Activated T-helper 2 cell treated with anti-CD3 and anti-CD28 coated beads, Interferon-gamma antibody, Interleukin-2, Interleukin-4, amounts not matched to agents 10 μg/mL and 5 μg/mL and 100 μg/mL, durations not matched to agents 14 hours and 24 hours and 36 hours (primary cell): Measurements from ENCODE around the gene MYOCOS. TPM values are rescaled to one million over a fixed set of nuclear protein-coding genes. Genes with fewer than 3 reads are reported as not detected.
"Not testable (repeated sequence)": the region's sequence is repeated elsewhere in the genome, so short reads cannot be mapped to it uniquely, and the experiment has no call there.

Experiments
- DNase-seq: peaks from one replicate; pipeline ENCODE4 v3.0.0; 2021; ENCODE audit warnings: low spot score
- H3K27ac Mint-ChIP-seq: one replicate; pipeline ENCODE4 v1.8.0; 2021; ENCODE audit warnings: mixed read lengths
- H3K27me3 Mint-ChIP-seq: one replicate; pipeline ENCODE4 v1.8.0; 2021; ENCODE audit warnings: low read depth, mixed read lengths
- H3K36me3 Mint-ChIP-seq: one replicate; pipeline ENCODE4 v1.8.0; 2021; ENCODE audit warnings: low read depth, mixed read lengths
- H3K4me1 Mint-ChIP-seq: one replicate; pipeline ENCODE4 v1.8.0; 2021; ENCODE audit warnings: low read depth, mixed read lengths
- H3K4me3 Mint-ChIP-seq: one replicate; pipeline ENCODE4 v1.8.0; 2021; ENCODE audit warnings: low read depth, mild to moderate bottlenecking, moderate library complexity, mixed read lengths
- H3K9me3 Mint-ChIP-seq: one replicate; pipeline ENCODE4 v1.8.0; 2021; ENCODE audit warnings: mixed read lengths
- intact Hi-C: fragments of 100-400 bp; cut with micrococcal nuclease; formaldehyde crosslinking; loops from one replicate; pipeline ENCODE4 v1.15.1; 2023
- total RNA-seq: library from RNA; stranded (reverse); gene quantifications from 2 replicates; pipeline ENCODE4 v1.2.3, GENCODE V29; 2022

Gene MYOCOS
- total RNA-seq, 1 donor from 2014 or later = 0.14 TPM

DNA sequence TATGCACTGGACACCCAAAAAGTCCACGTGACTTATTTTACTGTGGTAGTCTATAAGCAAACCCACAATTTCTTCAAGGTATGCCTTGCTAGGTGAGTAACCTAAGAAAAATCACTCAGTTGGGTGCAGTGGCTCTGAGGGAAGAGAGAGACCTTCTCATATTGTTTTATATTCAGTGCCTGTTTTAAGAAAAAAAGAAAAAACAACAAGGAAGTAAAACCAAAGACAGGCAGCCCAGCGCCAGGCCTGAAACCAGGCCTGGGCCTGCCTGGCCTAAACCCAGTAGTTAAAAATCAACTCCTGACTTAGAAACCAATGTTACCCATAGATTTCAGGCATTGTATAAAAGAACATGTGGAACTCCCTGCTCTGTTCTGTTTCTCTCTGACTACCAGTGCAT lies 21.7 kb upstream of the MYOCOS start:
- DNase-seq, H3K9me3 Mint-ChIP-seq, H3K27ac Mint-ChIP-seq, H3K36me3 Mint-ChIP-seq, H3K4me1 Mint-ChIP-seq, H3K27me3 Mint-ChIP-seq, intact Hi-C loops, H3K4me3 Mint-ChIP-seq: not testable (repeated sequence)

DNA sequence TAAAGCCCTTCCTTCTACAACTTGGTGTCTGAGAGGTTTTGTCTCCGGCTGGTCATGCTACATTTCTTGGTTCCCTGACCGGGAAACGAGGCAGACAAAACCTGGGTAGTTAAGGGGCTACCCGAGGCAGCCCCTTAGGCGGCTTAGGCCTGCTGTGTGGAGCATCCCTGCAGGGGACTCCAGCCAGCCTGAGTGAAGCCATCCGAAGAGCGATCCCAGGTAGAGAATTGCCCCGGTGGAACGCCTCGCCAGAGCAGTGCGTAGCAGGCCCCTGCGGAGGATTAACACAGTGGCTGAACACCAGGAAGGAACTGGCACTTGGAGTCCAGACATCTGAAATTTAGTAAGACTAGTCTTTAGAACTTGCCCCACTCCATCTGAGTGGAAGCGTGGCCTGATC lies 21.2 kb upstream of the MYOCOS start:
- peaks cover 8% of the 10 kb centered on the region for H3K36me3 Mint-ChIP-seq
- no peak overlapping the region for H3K27ac Mint-ChIP-seq
- H3K9me3 Mint-ChIP-seq = no peaks in the 10 kb centered on the region
- no peak for DNase-seq
- intact Hi-C loops = no loop called here
- no peaks in the 10 kb centered on the region for H3K4me1 Mint-ChIP-seq
- no peak overlapping the region for H3K4me3 Mint-ChIP-seq
- H3K27me3 Mint-ChIP-seq = no peaks in the 10 kb centered on the region

DNA sequence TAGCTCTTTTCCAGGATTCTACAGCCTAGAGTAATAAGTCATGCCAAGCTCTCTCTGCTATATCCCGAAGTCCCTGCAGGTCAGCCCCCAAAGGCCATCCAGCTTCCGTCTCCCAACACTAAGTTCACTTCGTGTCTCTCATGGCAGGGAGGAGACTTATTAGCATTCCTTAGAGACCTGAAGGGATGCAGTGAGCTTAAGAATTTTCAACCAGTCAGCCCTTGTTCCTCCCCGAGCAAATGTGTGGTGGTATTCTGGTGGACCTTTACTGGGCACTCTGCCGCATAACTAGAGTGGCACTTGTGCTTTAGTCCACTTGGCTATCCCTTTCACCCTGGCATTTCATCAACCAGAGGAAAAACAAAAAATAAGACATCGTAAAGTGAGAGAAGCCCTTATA lies 19.0 kb upstream of the MYOCOS start:
- H3K36me3 Mint-ChIP-seq, DNase-seq, H3K9me3 Mint-ChIP-seq, intact Hi-C loops, H3K4me1 Mint-ChIP-seq, H3K27ac Mint-ChIP-seq, H3K4me3 Mint-ChIP-seq, H3K27me3 Mint-ChIP-seq: not testable (repeated sequence)

DNA sequence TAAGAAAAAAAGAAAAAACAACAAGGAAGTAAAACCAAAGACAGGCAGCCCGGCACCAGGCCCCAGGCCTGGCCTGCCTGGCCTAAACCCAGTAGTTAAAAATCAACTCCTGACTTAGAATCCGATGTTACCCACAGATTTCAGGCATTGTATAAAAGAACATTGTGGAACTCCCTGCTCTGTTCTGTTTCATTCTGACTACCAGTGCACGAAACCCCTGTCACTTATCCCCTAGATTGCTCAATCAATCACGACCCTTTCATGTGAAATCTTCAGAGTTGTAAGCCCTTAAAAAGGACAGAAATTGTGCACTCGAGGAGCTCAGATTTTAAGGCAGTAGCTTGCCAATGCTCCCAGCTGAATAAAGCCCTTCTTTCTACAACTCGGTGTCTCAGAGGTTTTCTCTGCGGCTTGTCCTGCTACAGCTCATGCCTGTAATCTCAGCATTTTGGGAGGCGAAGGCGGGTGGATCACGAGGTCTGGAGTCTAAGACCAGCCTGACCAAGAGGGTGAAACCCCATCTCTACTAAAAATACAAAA lies 15.6 kb upstream of the MYOCOS start:
- no peak overlapping the region for H3K27ac Mint-ChIP-seq
- no peaks in the 10 kb centered on the region for H3K4me1 Mint-ChIP-seq
- no peak overlapping the region for H3K4me3 Mint-ChIP-seq
- no peaks in the 10 kb centered on the region for H3K27me3 Mint-ChIP-seq
- H3K36me3 Mint-ChIP-seq = no peaks in the 10 kb centered on the region
- intact Hi-C loops = no loop called here
- DNase-seq = no peak
- no peaks in the 10 kb centered on the region for H3K9me3 Mint-ChIP-seq

DNA sequence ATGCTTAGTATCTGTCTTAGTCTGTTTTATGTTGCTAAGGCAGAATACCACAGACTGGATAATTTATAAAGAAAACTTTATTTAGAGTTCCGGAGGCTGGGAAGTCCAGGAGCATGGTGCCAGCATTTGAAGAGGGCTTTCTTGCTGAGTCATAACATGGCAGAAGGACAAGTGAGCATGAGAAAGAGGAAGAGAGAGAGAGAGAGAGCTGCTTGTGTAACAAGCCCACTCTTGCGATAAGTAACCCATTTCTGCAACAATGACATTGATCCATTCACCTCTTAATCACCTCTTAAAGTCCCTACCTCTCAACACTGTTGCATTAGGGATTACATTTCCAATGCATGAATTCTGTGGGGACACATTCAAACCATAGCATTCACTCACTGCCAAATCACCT lies 11.7 kb upstream of the MYOCOS start:
- no peak for DNase-seq
- intact Hi-C loops = no loop called here
- no peak overlapping the region for H3K27ac Mint-ChIP-seq

DNA sequence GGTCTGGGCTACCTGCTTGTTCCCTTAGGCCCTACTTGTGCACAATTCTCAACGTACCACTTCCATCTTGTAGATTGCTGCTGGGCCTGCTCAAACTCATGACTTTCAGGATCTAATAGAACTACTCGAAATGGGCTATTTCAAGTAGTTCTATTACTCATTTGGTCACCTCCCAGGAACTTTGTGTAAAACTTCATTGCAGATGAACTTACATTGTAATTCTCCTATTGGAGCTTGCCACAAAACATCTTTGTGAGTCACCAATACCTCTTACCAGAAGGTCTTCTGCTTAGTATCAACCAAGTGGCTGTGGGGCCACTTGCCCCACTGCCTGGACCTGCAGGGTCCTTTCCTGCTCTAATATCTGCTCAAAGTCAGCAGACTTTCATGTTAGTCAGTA lies 10.7 kb upstream of the MYOCOS start:
- no peak for DNase-seq
- H3K27me3 Mint-ChIP-seq = no peaks in the 10 kb centered on the region
- H3K36me3 Mint-ChIP-seq = no peaks in the 10 kb centered on the region
- H3K9me3 Mint-ChIP-seq = no peaks in the 10 kb centered on the region
- intact Hi-C loops = no loop called here
- H3K4me1 Mint-ChIP-seq = no peaks in the 10 kb centered on the region
- H3K27ac Mint-ChIP-seq = no peak overlapping the region
- H3K4me3 Mint-ChIP-seq = no peak overlapping the region

More for the DNA sequence above, 11.7 kb upstream of the MYOCOS start:
- H3K9me3 Mint-ChIP-seq = no peaks in the 10 kb centered on the region
- no peaks in the 10 kb centered on the region for H3K27me3 Mint-ChIP-seq
- H3K36me3 Mint-ChIP-seq = no peaks in the 10 kb centered on the region
- H3K4me1 Mint-ChIP-seq = no peaks in the 10 kb centered on the region
- no peak overlapping the region for H3K4me3 Mint-ChIP-seq

DNA sequence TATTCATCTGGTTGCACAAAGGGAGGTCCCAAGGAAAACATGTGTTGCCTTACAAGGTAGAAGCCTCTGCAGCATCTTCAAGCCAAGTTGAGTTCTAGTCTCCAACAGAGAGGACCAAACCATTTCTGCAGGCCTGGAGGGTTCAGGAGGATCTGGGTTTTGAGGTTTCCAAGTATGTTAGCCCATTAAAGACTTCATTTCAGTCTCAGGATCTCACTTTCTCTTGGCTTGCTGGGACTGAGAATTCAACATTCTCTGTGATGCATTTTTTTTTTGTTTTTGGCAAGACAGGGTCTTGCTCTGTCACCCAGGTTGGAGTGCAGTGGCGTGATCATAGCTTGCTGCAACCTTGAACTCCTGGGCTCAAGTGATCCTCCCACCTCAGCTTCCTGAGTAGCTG lies 8.8 kb upstream of the MYOCOS start:
- Mint-ChIP-seq H3K4me3 (no peak overlapping the region), H3K36me3 (no peaks in the 10 kb centered on the region), H3K4me1 (no peaks in the 10 kb centered on the region), H3K27ac (no peak overlapping the region), H3K27me3 (peaks cover 8% of the 10 kb centered on the region), H3K9me3 (no peaks in the 10 kb centered on the region)
- intact Hi-C loops = no loop called here
- DNase-seq = no peak

DNA sequence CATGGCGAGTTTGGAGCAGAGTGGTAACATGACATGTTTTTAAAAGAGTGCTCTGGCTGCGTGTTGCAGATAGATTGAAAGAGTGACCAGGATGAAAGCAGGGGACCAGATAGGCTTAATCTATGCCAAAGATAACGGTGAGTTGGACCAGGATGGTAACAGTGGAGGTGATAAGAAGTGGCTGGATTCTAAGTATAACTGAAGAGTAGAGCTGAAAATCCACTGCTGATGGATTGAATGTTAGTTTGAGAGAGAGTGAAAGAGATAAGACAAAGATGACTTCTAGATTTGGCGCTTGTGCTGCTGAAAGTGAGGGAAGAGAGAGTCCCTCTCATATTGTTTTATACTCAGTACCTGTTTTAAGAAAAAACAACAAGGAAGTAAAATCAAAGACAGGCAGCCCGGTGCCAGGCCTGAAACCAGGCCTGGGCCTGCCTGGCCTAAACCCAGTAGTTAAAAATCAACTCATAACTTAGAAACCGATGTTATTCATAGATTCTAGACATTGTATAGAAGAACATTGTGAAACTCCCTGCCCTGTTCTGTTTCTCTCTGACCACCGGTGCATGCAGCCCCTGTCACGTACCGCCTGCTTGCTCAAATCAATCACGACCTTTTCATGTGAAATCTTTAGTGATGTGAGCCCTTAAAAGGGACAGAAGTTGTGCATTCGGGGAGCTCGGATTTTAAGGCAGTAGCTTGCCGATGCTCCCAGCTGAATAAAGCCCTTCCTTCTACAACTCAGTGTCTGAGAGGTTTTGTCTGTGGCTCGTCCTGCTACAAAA lies 6.7 kb upstream of the MYOCOS start:
- intact Hi-C loops, H3K4me1 Mint-ChIP-seq, H3K27me3 Mint-ChIP-seq, H3K27ac Mint-ChIP-seq, DNase-seq, H3K9me3 Mint-ChIP-seq, H3K36me3 Mint-ChIP-seq, H3K4me3 Mint-ChIP-seq: not testable (repeated sequence)

DNA sequence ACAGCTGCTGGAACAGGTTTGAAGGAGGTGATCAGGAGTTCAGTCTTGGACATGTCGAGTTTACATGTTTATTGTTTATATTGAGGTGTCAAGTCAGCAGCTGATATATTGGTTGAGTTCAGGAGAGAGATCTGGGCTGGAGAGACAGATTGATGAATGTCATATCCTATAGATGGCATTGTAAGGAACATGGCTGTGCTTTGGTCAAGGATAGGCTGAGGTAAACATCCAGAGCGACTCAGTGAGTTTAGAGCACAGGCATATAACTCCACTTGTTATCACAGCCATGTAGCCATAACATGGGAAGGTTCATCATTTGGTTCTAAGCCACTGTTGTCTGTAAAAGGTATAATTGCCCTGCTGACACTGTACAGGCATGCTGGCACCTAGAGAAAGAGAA lies 5.5 kb upstream of the MYOCOS start:
- Mint-ChIP-seq H3K36me3 (no peaks in the 10 kb centered on the region), H3K4me1 (no peaks in the 10 kb centered on the region), H3K27me3 (peaks cover 8% of the 10 kb centered on the region), H3K27ac (no peak overlapping the region), H3K9me3 (no peaks in the 10 kb centered on the region), H3K4me3 (no peak overlapping the region)
- no peak for DNase-seq
- intact Hi-C loops = no loop called here

DNA sequence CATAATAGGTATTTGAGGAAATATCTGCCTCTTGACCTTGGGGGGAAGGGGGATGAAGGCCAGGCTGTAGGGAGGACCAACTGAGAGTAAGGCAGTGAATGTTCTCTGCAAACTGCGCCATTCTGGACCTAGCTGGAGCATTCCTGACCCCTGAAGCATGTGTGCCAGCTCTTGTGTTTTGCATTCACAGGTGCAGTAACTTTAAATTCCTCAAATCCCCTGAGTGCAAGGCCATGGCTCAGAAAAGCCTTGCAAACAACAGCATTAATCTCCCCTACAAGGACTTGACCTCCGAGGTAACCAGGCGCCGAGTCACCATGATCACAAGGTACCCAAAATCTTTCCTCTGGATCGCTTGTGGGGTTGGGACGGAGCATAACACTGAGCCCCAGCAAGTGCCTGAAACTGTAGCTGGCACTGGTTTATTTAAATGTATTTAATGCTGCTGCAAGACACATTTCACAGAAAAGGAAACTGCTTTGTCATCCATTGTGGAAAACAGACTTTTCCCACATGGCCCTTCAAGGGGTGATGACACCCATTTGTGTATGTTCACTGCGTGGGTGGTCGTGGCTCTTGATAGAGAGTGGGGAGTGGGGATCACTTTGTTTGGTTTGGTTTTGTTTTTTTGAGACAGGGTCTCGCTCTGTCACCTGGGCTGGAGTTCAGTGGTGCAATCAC lies 1.7 kb downstream of the MYOCOS start:
- Mint-ChIP-seq H3K36me3 (no peaks in the 10 kb centered on the region), H3K4me3 (no peak overlapping the region), H3K9me3 (no peaks in the 10 kb centered on the region), H3K27ac (no peak overlapping the region), H3K4me1 (no peaks in the 10 kb centered on the region), H3K27me3 (no peaks in the 10 kb centered on the region)
- intact Hi-C loops = no loop called here
- DNase-seq = no peak

DNA sequence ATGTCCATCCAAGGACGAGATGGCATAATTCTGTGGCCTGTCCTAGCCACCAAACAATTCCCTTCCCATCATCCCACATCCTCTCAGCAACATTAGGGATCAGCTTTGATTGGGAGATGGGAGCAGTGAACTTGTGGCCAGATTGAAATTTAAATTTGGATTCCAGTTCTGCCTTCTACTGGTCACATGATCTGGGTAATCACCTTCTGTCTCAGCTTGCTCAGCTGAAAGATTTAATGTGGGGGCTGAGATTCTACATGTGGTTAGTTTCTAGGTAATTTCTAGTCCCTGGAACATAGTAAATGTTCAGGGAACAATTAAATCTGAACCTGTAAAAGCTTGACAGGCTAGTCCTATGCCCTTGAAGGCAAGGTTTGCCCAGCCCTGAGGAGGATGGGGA lies 3.2 kb downstream of the MYOCOS start:
- Mint-ChIP-seq H3K27me3 (peaks cover 6% of the 10 kb centered on the region), H3K4me3 (no peak overlapping the region), H3K36me3 (no peaks in the 10 kb centered on the region), H3K27ac (no peak overlapping the region), H3K4me1 (no peaks in the 10 kb centered on the region), H3K9me3 (no peaks in the 10 kb centered on the region)
- no peak for DNase-seq
- intact Hi-C loops = no loop called here

DNA sequence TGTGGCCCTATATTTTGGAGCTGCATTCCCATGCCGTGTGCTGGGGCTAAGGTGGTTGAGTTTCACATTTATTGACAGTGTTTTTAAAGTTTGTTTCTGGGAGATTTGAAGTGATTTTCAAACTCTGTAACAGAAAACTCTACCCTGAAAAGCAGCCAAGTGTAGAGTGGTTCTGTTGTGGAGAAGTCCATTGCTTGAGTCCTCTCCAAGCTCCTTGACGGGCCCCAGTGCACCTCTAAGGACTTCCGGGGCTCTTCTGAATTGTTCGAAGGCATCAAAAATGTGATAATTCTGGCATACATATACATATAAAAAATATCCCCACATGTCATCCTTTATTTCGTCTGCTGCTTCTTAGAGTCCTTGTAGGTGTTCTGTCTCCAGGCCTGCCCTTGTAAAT lies 5.0 kb downstream of the MYOCOS start:
- Mint-ChIP-seq H3K36me3 (no peaks in the 10 kb centered on the region), H3K4me3 (no peak overlapping the region), H3K27me3 (peaks cover 6% of the 10 kb centered on the region), H3K27ac (no peak overlapping the region), H3K4me1 (no peaks in the 10 kb centered on the region), H3K9me3 (no peaks in the 10 kb centered on the region)
- no peak for DNase-seq
- intact Hi-C loops = no loop called here

DNA sequence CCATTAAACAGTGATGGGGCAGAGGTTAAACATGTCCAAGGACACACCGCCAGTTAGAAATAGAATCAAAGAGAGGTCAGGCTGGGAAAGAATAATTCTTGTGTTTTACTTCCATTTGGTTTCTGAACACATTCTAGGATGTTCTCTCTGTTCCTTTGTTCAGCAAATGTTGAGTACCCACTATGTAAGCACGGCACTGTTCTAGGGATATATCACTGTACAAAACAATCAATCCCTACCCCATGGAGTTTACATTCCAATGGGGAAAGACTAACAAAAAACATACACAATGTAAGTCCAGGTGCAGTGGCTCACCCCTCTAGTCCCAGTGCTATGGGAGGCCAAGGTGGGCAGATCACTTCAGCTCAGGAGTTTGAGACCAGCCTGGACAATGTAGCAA lies 6.2 kb downstream of the MYOCOS start:
- no peak overlapping the region for H3K4me3 Mint-ChIP-seq
- H3K27me3 Mint-ChIP-seq = peaks cover 11% of the 10 kb centered on the region
- no peaks in the 10 kb centered on the region for H3K4me1 Mint-ChIP-seq
- H3K27ac Mint-ChIP-seq = no peak overlapping the region
- intact Hi-C loops = no loop called here
- no peaks in the 10 kb centered on the region for H3K9me3 Mint-ChIP-seq
- DNase-seq = no peak
- H3K36me3 Mint-ChIP-seq = no peaks in the 10 kb centered on the region
